ENCODE data around the gene USP5.

The USP5 gene

GRCh38 chr12:6846316-6846869 is 5.6 kb upstream of the USP5 start:
- DNase-seq (ENCODE audit: low spot score) = no peak
- in situ Hi-C loops (cut with MboI; ENCODE audit: low sequenced_read_pairs, unreplicated experiment) = no loop called here
- TF ChIP-seq CTCF (IDR thresholded peaks at IDR 0.05; ENCODE audit: borderline replicate concordance, control extremely low read depth, extremely low read depth, insufficient read depth, missing control alignments) = no peak

- no peak for DNase-seq (ENCODE audit: low spot score)
- in situ Hi-C loops (cut with MboI; ENCODE audit: low sequenced_read_pairs, unreplicated experiment) = no loop called here
- no peak for TF ChIP-seq CTCF (IDR thresholded peaks at IDR 0.05; ENCODE audit: borderline replicate concordance, control extremely low read depth, extremely low read depth, insufficient read depth, missing control alignments)
Measured at GRCh38 chr12:6847676-6848075, 4.3 kb upstream of the USP5 start.

- in situ Hi-C loops (cut with MboI; ENCODE audit: low sequenced_read_pairs, unreplicated experiment) = no loop called here
- no peak for TF ChIP-seq CTCF (IDR thresholded peaks at IDR 0.05; ENCODE audit: borderline replicate concordance, control extremely low read depth, extremely low read depth, insufficient read depth, missing control alignments)
- no peak for DNase-seq (ENCODE audit: low spot score)
Measured at GRCh38 chr12:6849427-6849826, 2.5 kb upstream of the USP5 start.

- in situ Hi-C loops (cut with MboI; ENCODE audit: low sequenced_read_pairs, unreplicated experiment) = no loop called here
- TF ChIP-seq CTCF (IDR thresholded peaks at IDR 0.05; ENCODE audit: borderline replicate concordance, control extremely low read depth, extremely low read depth, insufficient read depth, missing control alignments) = no peak
- no peak for DNase-seq (ENCODE audit: low spot score)
Measured at GRCh38 chr12:6849976-6850560, 1.9 kb upstream of the USP5 start.

- no peak for TF ChIP-seq CTCF (IDR thresholded peaks at IDR 0.05; ENCODE audit: borderline replicate concordance, control extremely low read depth, extremely low read depth, insufficient read depth, missing control alignments)
- DNase-seq (ENCODE audit: low spot score) = no peak
- in situ Hi-C loops (cut with MboI; ENCODE audit: low sequenced_read_pairs, unreplicated experiment) = no loop called here
Measured at GRCh38 chr12:6850796-6851152, 1.2 kb upstream of the USP5 start.

- no peak for TF ChIP-seq CTCF (IDR thresholded peaks at IDR 0.05; ENCODE audit: borderline replicate concordance, control extremely low read depth, extremely low read depth, insufficient read depth, missing control alignments)
- peak; percentile 100 for DNase-seq (ENCODE audit: low spot score)
- in situ Hi-C loops (cut with MboI; ENCODE audit: low sequenced_read_pairs, unreplicated experiment) = no loop called here
Measured at GRCh38 chr12:6851153-6851920, 613 bp upstream of the USP5 start, which contains the start of gene CDCA3. Gene CDCA3, minus strand, starts transcription at chr12:6851286. Its CDS starts 334 bp downstream, at chr12:6850952.

All from GM13976 (cell line).